Measurements from ENCODE around the gene MARCHF9. TPM values are rescaled to one million over a fixed set of nuclear protein-coding genes. Genes with fewer than 3 reads are reported as not detected.

Gene MARCHF9
- total RNA-seq, 1 experiment from 2014 or later = 18.9 TPM

- no peaks in the 10 kb centered on the region for H3K9me2 ChIP-seq (ENCODE audit: insufficient read depth)
- no peaks in the 10 kb centered on the region for H4K20me1 ChIP-seq (ENCODE audit: insufficient read depth)
- H3K4me2 ChIP-seq = peak overlapping the region; percentile 78
- TF ChIP-seq CTCF (conservative IDR thresholded peaks at IDR 0.05) (no peak), EZH2 (IDR thresholded peaks at IDR 0.05; ENCODE audit: low read depth) (no peak)
- ChIA-PET POLR2A (ENCODE audit: unreplicated experiment) (interaction anchor here (0.6 to 0.7 kb wide), 3 partner anchors 10 to 215 kb away, joined by 3 read pairs; partner anchors contain the start of gene ATP23), CTCF (interaction anchor here (0.7 to 1.0 kb wide), 4 partner anchors 18 to 401 kb away, joined by 3 to 5 read pairs (median 4); no protein-coding TSS in a partner anchor)
- H3K4me3 ChIP-seq = peak overlapping the region; percentile 80; the same call in 1 of the 2 replicates
- H3K79me2 ChIP-seq (ENCODE audit: low read depth) = no peaks in the 10 kb centered on the region
- no peaks in the 10 kb centered on the region for H3F3A ChIP-seq (ENCODE audit: insufficient read depth, low read depth)
- no peaks in the 10 kb centered on the region for H3K9me3 ChIP-seq (ENCODE audit: insufficient read depth, low read depth)
- H2AFZ ChIP-seq = peak overlapping the region; percentile 98; the same call in 1 of the 2 replicates
- no peak for DNase-seq
- intact Hi-C loops (cut with micrococcal nuclease; ENCODE audit: unreplicated experiment) = loop anchor here (2.0 to 10.0 kb wide), 2 partner anchors 19 to 131 kb away; partner anchors contain the start of genes PIP4K2C and TSPAN31
- no peak overlapping the region for H3K27ac ChIP-seq
- no peaks in the 10 kb centered on the region for H3K36me3 ChIP-seq (ENCODE audit: low read depth)
- H3K4me1 ChIP-seq (replicated peaks; ENCODE audit: insufficient read depth) = no peaks in the 10 kb centered on the region
- H3K27me3 ChIP-seq (ENCODE audit: insufficient read depth, low read depth) = peaks cover 2% of the 10 kb centered on the region; the same call in 1 of the 2 replicates
- BruUV-seq (replicated peaks) = no TSS peak
Measured at GRCh38 chr12:57725851-57726150, 29.1 kb upstream of the MARCHF9 start.

- no peak overlapping the region for H3K27ac ChIP-seq
- TF ChIP-seq CTCF (conservative IDR thresholded peaks at IDR 0.05) = peak; percentile 89
- TF ChIP-seq EZH2 (IDR thresholded peaks at IDR 0.05; ENCODE audit: low read depth) = no peak
- H3K9me2 ChIP-seq (ENCODE audit: insufficient read depth) = no peaks in the 10 kb centered on the region
- H3K36me3 ChIP-seq (ENCODE audit: low read depth) = no peaks in the 10 kb centered on the region
- peak overlapping the region; percentile 98 for H2AFZ ChIP-seq
- intact Hi-C loops (cut with micrococcal nuclease; ENCODE audit: unreplicated experiment) = loop anchor here (2.0 to 10.0 kb wide), 2 partner anchors 18 to 132 kb away; partner anchors contain the start of genes PIP4K2C and TSPAN31
- H3K9me3 ChIP-seq (ENCODE audit: insufficient read depth, low read depth) = no peaks in the 10 kb centered on the region
- CTCF ChIA-PET = interaction anchor here (0.6 to 1.0 kb wide), 5 partner anchors 18 to 1439 kb away, joined by 3 to 5 read pairs (median 3); no protein-coding TSS in a partner anchor
- POLR2A ChIA-PET (ENCODE audit: unreplicated experiment) = interaction anchor here (0.5 to 0.7 kb wide), 6 partner anchors 10 to 215 kb away, joined by 3 to 13 read pairs (median 3); partner anchors contain the start of genes ATP23, CTDSP2 and TSPAN31
- no peaks in the 10 kb centered on the region for H3K79me2 ChIP-seq (ENCODE audit: low read depth)
- H3F3A ChIP-seq (ENCODE audit: insufficient read depth, low read depth) = no peaks in the 10 kb centered on the region
- no peaks in the 10 kb centered on the region for H3K4me1 ChIP-seq (replicated peaks; ENCODE audit: insufficient read depth)
- H3K27me3 ChIP-seq (ENCODE audit: insufficient read depth, low read depth) = peaks cover 7% of the 10 kb centered on the region; the same call in 1 of the 2 replicates
- peak overlapping the region; percentile 78 for H3K4me2 ChIP-seq
- DNase-seq = peak; percentile 58 to 85
- no peaks in the 10 kb centered on the region for H4K20me1 ChIP-seq (ENCODE audit: insufficient read depth)
- H3K4me3 ChIP-seq = peak overlapping the region; percentile 80
- TSS peak; percentile 77 for BruUV-seq (replicated peaks)
Measured at GRCh38 chr12:57726151-57726883, 28.6 kb upstream of the MARCHF9 start.

- no peak for DNase-seq
- H3K9me2 ChIP-seq (ENCODE audit: insufficient read depth) = no peaks in the 10 kb centered on the region
- no peak overlapping the region for H3K27ac ChIP-seq
- H3K4me2 ChIP-seq = peak overlapping the region; percentile 78
- intact Hi-C loops (cut with micrococcal nuclease; ENCODE audit: unreplicated experiment) = loop anchor here (2.0 to 10.0 kb wide), 2 partner anchors 18 to 132 kb away; partner anchors contain the start of genes PIP4K2C and TSPAN31
- TF ChIP-seq EZH2 (IDR thresholded peaks at IDR 0.05; ENCODE audit: low read depth) (no peak), CTCF (conservative IDR thresholded peaks at IDR 0.05) (no peak)
- TSS peak; percentile 21 for BruUV-seq (replicated peaks)
- CTCF ChIA-PET = no interaction called here
- H3K36me3 ChIP-seq (ENCODE audit: low read depth) = no peaks in the 10 kb centered on the region
- POLR2A ChIA-PET (ENCODE audit: unreplicated experiment) = no interaction called here
- H3F3A ChIP-seq (ENCODE audit: insufficient read depth, low read depth) = no peaks in the 10 kb centered on the region
- no peak overlapping the region; the same call in 1 of the 2 replicates for H2AFZ ChIP-seq
- H3K27me3 ChIP-seq (ENCODE audit: insufficient read depth, low read depth) = peaks cover 9% of the 10 kb centered on the region; the same call in 1 of the 2 replicates
- H3K9me3 ChIP-seq (ENCODE audit: insufficient read depth, low read depth) = no peaks in the 10 kb centered on the region
- H3K79me2 ChIP-seq (ENCODE audit: low read depth) = no peaks in the 10 kb centered on the region
- no peaks in the 10 kb centered on the region for H4K20me1 ChIP-seq (ENCODE audit: insufficient read depth)
- no peaks in the 10 kb centered on the region for H3K4me1 ChIP-seq (replicated peaks; ENCODE audit: insufficient read depth)
- peak overlapping the region; percentile 80; the same call in 1 of the 2 replicates for H3K4me3 ChIP-seq
Measured at GRCh38 chr12:57726884-57727757, 27.8 kb upstream of the MARCHF9 start.
